Endodermal cell (in vitro differentiated cells): ENCODE measurements around the gene SRP14. TPM values are rescaled to one million over a fixed set of nuclear protein-coding genes. Genes with fewer than 3 reads are reported as not detected.
A peak's percentile ranks its signal among the peaks of the same experiment; 100 is the strongest.

Experiments
- DNase-seq: peaks from one replicate; pipeline ENCODE4 v3.0.0-alpha.2; 2017
- H3K27ac ChIP-seq: 2 replicates; pipeline ENCODE4 v1.5.1; 2013; ENCODE audit warnings: mild to moderate bottlenecking, low read depth, low read length, moderate library complexity
- H3K27me3 ChIP-seq: 2 replicates; pipeline ENCODE4 v1.6.1; 2013; ENCODE audit warnings: mild to moderate bottlenecking, low read length, moderate library complexity; ENCODE audit not compliant: insufficient read depth, control insufficient read depth, poor library complexity, severe bottlenecking
- H3K36me3 ChIP-seq: 2 replicates; pipeline ENCODE4 v1.7.0; 2013; ENCODE audit warnings: mild to moderate bottlenecking, low read length, moderate library complexity; ENCODE audit not compliant: control insufficient read depth, insufficient read depth
- H3K4me1 ChIP-seq: one replicate; pipeline ENCODE4 v1.7.0; 2013; ENCODE audit warnings: low read length; ENCODE audit not compliant: control insufficient read depth, insufficient read depth
- H3K4me3 ChIP-seq: 2 replicates; pipeline ENCODE4 v1.5.1; 2013; ENCODE audit warnings: mild to moderate bottlenecking, low read length, moderate library complexity
- H3K9ac ChIP-seq: 2 replicates; pipeline ENCODE4 v1.6.1; 2013; ENCODE audit warnings: mild to moderate bottlenecking, low read length, moderate library complexity; ENCODE audit not compliant: poor library complexity, severe bottlenecking; ENCODE audit errors: extremely low read depth
- H3K9me3 ChIP-seq: 2 replicates; pipeline ENCODE4 v1.6.1; 2013; ENCODE audit warnings: mild to moderate bottlenecking, low read length, moderate library complexity; ENCODE audit not compliant: control insufficient read depth
- H3K27ac Mint-ChIP-seq: 2 replicates; pipeline ENCODE4 v1.8.0; 2020; ENCODE audit warnings: mixed read lengths
- H3K27me3 Mint-ChIP-seq: 2 replicates; pipeline ENCODE4 v1.8.0; 2021; ENCODE audit warnings: mild to moderate bottlenecking, mixed read lengths; ENCODE audit not compliant: insufficient read depth
- H3K36me3 Mint-ChIP-seq: 2 replicates; pipeline ENCODE4 v1.8.0; 2020; ENCODE audit warnings: low read depth, mixed read lengths
- H3K4me1 Mint-ChIP-seq: 2 replicates; pipeline ENCODE4 v1.8.0; 2020; ENCODE audit warnings: mixed read lengths
- H3K4me3 Mint-ChIP-seq: 2 replicates; pipeline ENCODE4 v1.8.0; 2020; ENCODE audit warnings: mild to moderate bottlenecking, moderate library complexity, mixed read lengths
- H3K9me3 Mint-ChIP-seq: 2 replicates; pipeline ENCODE4 v1.8.0; 2020; ENCODE audit warnings: mild to moderate bottlenecking, mixed read lengths
- WGBS, 2 experiments: methylation state at CpG; one replicate each; pipeline versions ENCODE4 v1.1.5 to v1.1.7; 2013; ENCODE audit warnings: missing lambda C conversion rate in 2 of 2, mixed read lengths in 1 of 2; ENCODE audit not compliant: insufficient coverage in 1 of 2, insufficient read length in 1 of 2; 5-methylcytosine and 5-hydroxymethylcytosine counted together
- total RNA-seq, 2 donors: library from RNA; stranded (reverse); fragmentation: NEBNext Ultra II Directional in 1 of 2; extraction: Animal tissue kit (Norgen Biotek cat#: 25700) in 1 of 2; gene quantifications; 2 replicates in 1 of 2; 3 replicates in 1 of 2; pipeline ENCODE4 v1.2.1, GENCODE V29; 2021
- TF ChIP-seq, protein P1 (sequence below): fragments of 200-600 bp; sonication (generic); conservative IDR thresholded peaks from 2 replicates; pipeline ENCODE4 v1.5.0; 2021; ENCODE audit warnings: antibody characterized with exemption, mild to moderate bottlenecking

The SRP14 gene
- total RNA-seq, 2 donors from 2014 or later: 237 to 293 TPM

DNA sequence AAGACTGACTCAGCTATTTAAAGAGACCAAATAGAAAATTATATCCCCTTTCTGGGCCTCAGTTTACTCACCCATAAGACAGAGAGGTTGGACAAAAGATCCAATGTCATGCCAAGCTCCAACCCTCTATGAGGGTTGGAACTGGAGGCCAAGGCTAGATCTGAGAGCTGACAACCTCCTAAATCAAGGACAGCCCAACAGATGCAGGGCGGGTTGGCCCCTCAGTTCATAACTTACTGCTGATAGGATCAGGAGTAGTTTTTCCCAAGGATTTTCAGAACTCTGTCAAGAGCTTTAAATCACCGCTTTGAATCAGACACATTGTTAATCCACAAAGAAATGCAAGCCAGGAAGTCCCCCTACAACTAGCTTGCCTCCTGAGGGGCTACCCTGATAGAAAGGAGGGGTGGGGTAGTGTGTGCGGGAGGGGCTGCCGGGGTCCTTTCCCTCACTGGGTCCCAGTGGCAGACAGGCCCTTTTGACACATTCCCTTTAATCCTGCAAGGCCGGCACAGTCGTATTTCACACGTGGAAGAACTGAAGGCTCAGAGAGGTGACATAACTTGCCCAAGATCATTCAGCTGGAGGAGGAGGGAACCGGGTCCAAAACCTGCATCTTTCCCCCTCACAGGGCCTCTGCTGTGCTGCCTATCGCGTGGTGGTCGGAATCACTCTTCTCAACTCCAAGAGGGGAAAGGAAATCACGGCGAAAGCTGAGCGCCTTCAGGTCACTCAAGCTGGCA is 48.3 kb upstream of the SRP14 start:
- TF ChIP-seq, protein P1, sequence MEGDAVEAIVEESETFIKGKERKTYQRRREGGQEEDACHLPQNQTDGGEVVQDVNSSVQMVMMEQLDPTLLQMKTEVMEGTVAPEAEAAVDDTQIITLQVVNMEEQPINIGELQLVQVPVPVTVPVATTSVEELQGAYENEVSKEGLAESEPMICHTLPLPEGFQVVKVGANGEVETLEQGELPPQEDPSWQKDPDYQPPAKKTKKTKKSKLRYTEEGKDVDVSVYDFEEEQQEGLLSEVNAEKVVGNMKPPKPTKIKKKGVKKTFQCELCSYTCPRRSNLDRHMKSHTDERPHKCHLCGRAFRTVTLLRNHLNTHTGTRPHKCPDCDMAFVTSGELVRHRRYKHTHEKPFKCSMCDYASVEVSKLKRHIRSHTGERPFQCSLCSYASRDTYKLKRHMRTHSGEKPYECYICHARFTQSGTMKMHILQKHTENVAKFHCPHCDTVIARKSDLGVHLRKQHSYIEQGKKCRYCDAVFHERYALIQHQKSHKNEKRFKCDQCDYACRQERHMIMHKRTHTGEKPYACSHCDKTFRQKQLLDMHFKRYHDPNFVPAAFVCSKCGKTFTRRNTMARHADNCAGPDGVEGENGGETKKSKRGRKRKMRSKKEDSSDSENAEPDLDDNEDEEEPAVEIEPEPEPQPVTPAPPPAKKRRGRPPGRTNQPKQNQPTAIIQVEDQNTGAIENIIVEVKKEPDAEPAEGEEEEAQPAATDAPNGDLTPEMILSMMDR: no peak
- no peak overlapping the region for H3K9ac ChIP-seq
- H3K27me3 ChIP-seq: no peaks in the 10 kb centered on the region
- no peak overlapping the region for H3K4me3 ChIP-seq
- Mint-ChIP-seq H3K27ac (peak overlapping the region; percentile 83), H3K4me3 (peak overlapping the region; percentile 10), H3K27me3 (peaks cover 12% of the 10 kb centered on the region), H3K4me1 (peaks cover 69% of the 10 kb centered on the region), H3K9me3 (no peaks in the 10 kb centered on the region), H3K36me3 (peaks cover 20% of the 10 kb centered on the region)
- peaks cover 15% of the 10 kb centered on the region for H3K36me3 ChIP-seq
- H3K4me1 ChIP-seq: peaks cover 56% of the 10 kb centered on the region
- DNase-seq: peak; percentile 62
- 47 to 58% methylated on average over 6 to 14 of the region's 14 CpGs for WGBS, 2 experiments
- H3K9me3 ChIP-seq: no peaks in the 10 kb centered on the region
- peak overlapping the region; percentile 42 for H3K27ac ChIP-seq

DNA sequence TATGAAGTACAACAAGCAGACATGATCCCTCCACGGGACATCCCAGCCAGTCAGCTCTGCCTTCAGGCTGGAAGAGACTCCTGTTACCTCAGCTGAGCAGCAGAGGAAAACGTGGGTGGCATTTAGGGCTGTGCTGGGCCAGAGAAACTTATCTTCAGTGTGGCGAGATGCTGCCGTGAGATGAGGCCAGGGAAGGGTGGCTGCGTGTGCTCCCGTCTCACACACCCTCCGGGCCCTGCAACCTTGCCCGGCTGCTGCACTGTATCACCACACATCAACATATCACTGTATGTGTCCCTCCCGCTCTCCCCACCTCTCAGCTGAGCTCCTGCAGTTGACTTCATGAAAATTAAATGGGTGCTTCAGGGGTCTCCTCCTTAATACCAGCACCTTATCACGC is 46.3 kb upstream of the SRP14 start:
- peaks cover 5% of the 10 kb centered on the region for H3K36me3 ChIP-seq
- H3K9me3 Mint-ChIP-seq: no peaks in the 10 kb centered on the region
- H3K4me3 ChIP-seq: no peak overlapping the region
- peak overlapping the region; percentile 34 for H3K27ac Mint-ChIP-seq
- H3K4me1 ChIP-seq: peaks cover 39% of the 10 kb centered on the region
- WGBS, 2 experiments: 66 to 76% methylated on average over 3 to 10 of the region's 10 CpGs
- H3K4me3 Mint-ChIP-seq: no peak overlapping the region
- TF ChIP-seq, protein P1: no peak
- H3K27me3 Mint-ChIP-seq: peaks cover 17% of the 10 kb centered on the region
- H3K9me3 ChIP-seq: no peaks in the 10 kb centered on the region
- peaks cover 65% of the 10 kb centered on the region for H3K4me1 Mint-ChIP-seq
- H3K36me3 Mint-ChIP-seq: peaks cover 4% of the 10 kb centered on the region
- no peak overlapping the region for H3K9ac ChIP-seq
- no peak overlapping the region for H3K27ac ChIP-seq
- no peak for DNase-seq
- no peaks in the 10 kb centered on the region for H3K27me3 ChIP-seq

DNA sequence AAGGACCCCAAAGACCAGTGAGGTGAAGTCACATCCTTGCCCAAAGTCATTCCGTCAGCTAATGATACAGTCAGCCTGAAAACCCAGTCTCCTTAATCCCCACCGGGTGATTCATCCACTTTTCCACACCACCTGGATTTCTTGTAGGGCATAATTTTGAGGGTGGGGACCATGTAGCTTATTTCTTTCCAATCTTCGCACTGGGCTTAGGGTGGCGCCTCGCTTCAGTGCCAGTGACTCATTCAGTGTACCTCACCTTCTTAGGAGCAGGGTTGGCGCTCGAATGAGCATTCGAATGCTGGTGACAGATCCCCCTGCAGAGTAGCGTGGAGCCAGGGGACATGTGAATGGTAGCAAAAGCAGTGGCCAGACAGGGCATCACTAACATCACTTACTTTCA is 45.7 kb upstream of the SRP14 start:
- 92% methylated on average over 7 to 9 of the region's 9 CpGs for WGBS, 2 experiments
- Histone ChIP-seq H3K27me3 (no peaks in the 10 kb centered on the region), H3K27ac (no peak overlapping the region), H3K36me3 (no peaks in the 10 kb centered on the region), H3K4me3 (no peak overlapping the region), H3K9ac (no peak overlapping the region), H3K9me3 (no peaks in the 10 kb centered on the region), H3K4me1 (peaks cover 34% of the 10 kb centered on the region)
- Mint-ChIP-seq H3K4me3 (no peak overlapping the region), H3K27me3 (peaks cover 17% of the 10 kb centered on the region), H3K4me1 (peaks cover 59% of the 10 kb centered on the region), H3K36me3 (peaks cover 3% of the 10 kb centered on the region), H3K9me3 (no peaks in the 10 kb centered on the region), H3K27ac (no peak overlapping the region)
- no peak for DNase-seq
- TF ChIP-seq, protein P1: no peak
